ENCODE data around the gene DENND1A. TPM values are rescaled to one million over a fixed set of nuclear protein-coding genes. Genes with fewer than 3 reads are reported as not detected.

Gene DENND1A
- total and polyA plus RNA-seq, 2 experiments from 2014 or later: 13.1 to 14.5 TPM

- no peaks in the 10 kb centered on the region for H3K27me3 ChIP-seq
- H3K4me3 ChIP-seq: no peak overlapping the region
- no peak for TF ChIP-seq CTCF (IDR thresholded peaks at IDR 0.05; ENCODE audit: low read depth, low read length)
- no peaks in the 10 kb centered on the region for H3K36me3 ChIP-seq
- H3K4me1 ChIP-seq (ENCODE audit: low read depth): no peaks in the 10 kb centered on the region
- H3K27ac ChIP-seq: no peak overlapping the region
- H3K9me3 ChIP-seq (ENCODE audit: low read depth): no peaks in the 10 kb centered on the region
- no peak for DNase-seq (ENCODE audit: low read depth in 1 of 2, low spot score in 1 of 2)
These were observed 339.4 kb downstream of the DENND1A start for GRCh38 chr9:123590499-123590898.

DNA sequence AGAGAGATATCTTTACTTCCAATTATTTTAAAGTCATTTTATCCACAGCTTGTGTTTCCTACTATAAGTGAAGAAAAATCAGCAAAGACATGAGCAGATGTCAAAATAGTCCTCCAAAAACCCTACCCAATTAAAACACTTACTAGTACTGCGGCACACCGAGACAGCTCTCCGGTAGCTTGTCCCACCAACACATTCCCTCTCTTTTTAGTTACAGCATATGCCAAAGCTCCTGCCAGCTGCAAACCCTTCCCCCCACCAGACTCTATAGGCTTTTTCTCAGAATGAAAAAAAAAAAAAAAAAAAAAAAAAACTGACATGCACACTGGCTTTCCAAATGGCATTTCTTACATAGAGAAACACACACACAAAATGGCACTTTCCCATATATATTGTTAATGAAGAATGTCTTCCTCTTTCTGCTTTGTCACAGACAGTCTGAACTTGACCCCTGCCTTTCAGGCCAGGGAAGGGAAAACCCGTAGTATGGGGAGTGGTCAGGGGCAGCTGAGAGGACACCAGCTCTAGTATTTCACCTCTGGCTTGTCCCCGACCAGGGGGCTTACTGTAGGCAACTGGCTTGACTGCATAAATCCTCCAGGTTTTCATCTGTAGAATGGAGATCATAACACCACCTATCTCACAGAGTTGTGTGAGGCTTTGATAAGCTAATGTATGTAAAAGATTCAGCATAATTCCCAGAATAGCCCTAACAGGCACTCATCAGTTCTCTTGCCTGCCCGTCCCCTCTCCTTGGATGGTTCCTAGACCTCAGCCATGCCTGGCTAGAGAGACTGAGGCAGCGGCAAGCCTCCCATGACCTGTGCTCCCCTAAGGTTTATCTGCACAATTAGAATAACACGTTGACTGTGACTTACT lies 340.3 kb downstream of the DENND1A start:
- H3K36me3 ChIP-seq: no peaks in the 10 kb centered on the region
- H3K4me3 ChIP-seq: no peak overlapping the region
- no peak for TF ChIP-seq CTCF (IDR thresholded peaks at IDR 0.05; ENCODE audit: low read depth, low read length)
- no peak overlapping the region for H3K27ac ChIP-seq
- H3K9me3 ChIP-seq (ENCODE audit: low read depth): no peaks in the 10 kb centered on the region
- DNase-seq (ENCODE audit: low read depth in 1 of 2, low spot score in 1 of 2): no peak
- H3K27me3 ChIP-seq: no peaks in the 10 kb centered on the region
- no peaks in the 10 kb centered on the region for H3K4me1 ChIP-seq (ENCODE audit: low read depth)

DNA sequence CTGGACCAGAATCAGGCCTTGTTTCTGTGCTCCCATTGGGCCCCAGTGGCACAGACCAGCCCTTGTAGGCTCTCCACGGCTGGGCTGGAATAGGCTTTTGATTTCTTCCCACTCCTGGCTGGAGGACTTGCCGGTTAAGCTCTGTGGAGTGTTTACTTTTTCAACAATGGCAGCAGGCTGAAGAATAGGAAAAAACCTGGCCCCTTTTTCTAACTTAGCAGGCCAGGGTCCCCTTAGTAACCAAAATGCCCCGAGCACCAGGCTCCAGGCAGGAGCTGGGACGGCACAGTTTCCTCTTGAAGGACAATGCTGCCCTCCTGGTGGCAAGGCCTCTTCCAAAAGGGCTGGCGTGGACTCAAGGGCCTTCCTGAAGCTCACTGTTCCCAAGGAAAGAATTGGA lies 343.7 kb downstream of the DENND1A start:
- Histone ChIP-seq H3K4me1 (ENCODE audit: low read depth) (no peaks in the 10 kb centered on the region), H3K9me3 (ENCODE audit: low read depth) (no peaks in the 10 kb centered on the region), H3K36me3 (no peaks in the 10 kb centered on the region), H3K4me3 (no peak overlapping the region), H3K27me3 (no peaks in the 10 kb centered on the region), H3K27ac (no peak overlapping the region)
- no peak for DNase-seq (ENCODE audit: low read depth in 1 of 2, low spot score in 1 of 2)
- no peak for TF ChIP-seq CTCF (IDR thresholded peaks at IDR 0.05; ENCODE audit: low read depth, low read length)

- Histone ChIP-seq H3K27ac (no peak overlapping the region), H3K4me3 (no peak overlapping the region), H3K9me3 (ENCODE audit: low read depth) (no peaks in the 10 kb centered on the region), H3K4me1 (ENCODE audit: low read depth) (no peaks in the 10 kb centered on the region), H3K36me3 (no peaks in the 10 kb centered on the region), H3K27me3 (no peaks in the 10 kb centered on the region)
- no peak for DNase-seq (ENCODE audit: low read depth in 1 of 2, low spot score in 1 of 2)
- TF ChIP-seq CTCF (IDR thresholded peaks at IDR 0.05; ENCODE audit: low read depth, low read length): no peak
These were observed 345.4 kb downstream of the DENND1A start for GRCh38 chr9:123584202-123585176.

DNA sequence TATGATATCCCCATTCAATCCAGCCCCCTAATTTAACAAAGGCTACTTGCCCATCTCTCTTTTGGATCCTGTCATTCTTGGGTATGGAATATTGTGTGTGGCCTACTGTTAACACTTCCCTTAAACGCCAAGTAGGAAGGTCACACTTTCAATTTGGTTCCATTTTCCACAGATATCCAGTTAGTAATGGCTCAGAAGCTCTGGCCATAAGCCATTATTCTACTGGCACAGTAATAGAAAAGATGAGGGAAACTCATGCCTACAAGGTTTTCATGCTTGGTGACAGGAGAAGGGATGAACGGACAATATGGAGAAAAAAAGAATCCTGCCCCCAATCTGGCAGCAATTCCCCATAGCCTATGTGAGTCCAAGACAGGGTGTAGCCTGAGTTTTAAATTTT lies 346.3 kb downstream of the DENND1A start:
- no peak for DNase-seq (ENCODE audit: low read depth in 1 of 2, low spot score in 1 of 2)
- TF ChIP-seq CTCF (IDR thresholded peaks at IDR 0.05; ENCODE audit: low read depth, low read length): no peak
- H3K36me3 ChIP-seq: no peaks in the 10 kb centered on the region

More for the DNA sequence above, 346.3 kb downstream of the DENND1A start:
- H3K9me3 ChIP-seq (ENCODE audit: low read depth): no peaks in the 10 kb centered on the region
- no peak overlapping the region for H3K27ac ChIP-seq
- H3K27me3 ChIP-seq: no peaks in the 10 kb centered on the region
- no peaks in the 10 kb centered on the region for H3K4me1 ChIP-seq (ENCODE audit: low read depth)
- no peak overlapping the region for H3K4me3 ChIP-seq
